Tibial nerve (tissue), 3 donors: Measurements from ENCODE around the gene PCDH9.

Experiments used
- POLR2A ChIP-seq, 2 donors: fragments of 450-650 bp; IDR thresholded peaks; one replicate each; pipeline ENCODE4 v1.6.1; 2017; ENCODE audit warnings: antibody characterized with exemption in 2 of 2, mild to moderate bottlenecking in 2 of 2, moderate library complexity in 2 of 2
- TF ChIP-seq, protein P1 (sequence below), 5 experiments: fragments of 200-600 bp in 3 of 5; fragments of 450-650 bp in 2 of 5; sonication (generic) in 3 of 5; IDR thresholded peaks; one replicate each; pipeline ENCODE4 v1.5.1; 2016 to 2019; ENCODE audit warnings: antibody characterized with exemption in 5 of 5, mild to moderate bottlenecking in 3 of 5, moderate library complexity in 2 of 5

DNA sequence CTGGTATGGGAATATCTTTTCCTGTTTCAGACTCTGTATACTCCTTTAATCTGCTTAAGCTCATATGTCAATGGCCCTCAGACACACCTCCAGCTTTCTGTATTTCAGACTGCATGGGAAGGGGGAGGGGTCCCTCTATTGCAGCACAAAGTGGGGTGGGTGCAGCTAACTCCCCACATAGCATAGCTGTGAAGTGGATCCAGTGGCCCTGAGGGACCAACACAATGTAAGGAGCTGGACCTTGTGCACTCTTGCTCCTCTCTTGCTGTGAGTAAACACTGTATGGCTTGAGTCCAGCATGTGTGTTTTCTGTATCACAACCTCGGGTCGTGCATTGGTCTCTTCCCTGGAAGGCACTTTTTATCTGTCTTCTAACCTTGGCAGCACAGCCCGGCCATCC lies 669.9 kb downstream of the PCDH9 start:
- TF ChIP-seq, protein P1, sequence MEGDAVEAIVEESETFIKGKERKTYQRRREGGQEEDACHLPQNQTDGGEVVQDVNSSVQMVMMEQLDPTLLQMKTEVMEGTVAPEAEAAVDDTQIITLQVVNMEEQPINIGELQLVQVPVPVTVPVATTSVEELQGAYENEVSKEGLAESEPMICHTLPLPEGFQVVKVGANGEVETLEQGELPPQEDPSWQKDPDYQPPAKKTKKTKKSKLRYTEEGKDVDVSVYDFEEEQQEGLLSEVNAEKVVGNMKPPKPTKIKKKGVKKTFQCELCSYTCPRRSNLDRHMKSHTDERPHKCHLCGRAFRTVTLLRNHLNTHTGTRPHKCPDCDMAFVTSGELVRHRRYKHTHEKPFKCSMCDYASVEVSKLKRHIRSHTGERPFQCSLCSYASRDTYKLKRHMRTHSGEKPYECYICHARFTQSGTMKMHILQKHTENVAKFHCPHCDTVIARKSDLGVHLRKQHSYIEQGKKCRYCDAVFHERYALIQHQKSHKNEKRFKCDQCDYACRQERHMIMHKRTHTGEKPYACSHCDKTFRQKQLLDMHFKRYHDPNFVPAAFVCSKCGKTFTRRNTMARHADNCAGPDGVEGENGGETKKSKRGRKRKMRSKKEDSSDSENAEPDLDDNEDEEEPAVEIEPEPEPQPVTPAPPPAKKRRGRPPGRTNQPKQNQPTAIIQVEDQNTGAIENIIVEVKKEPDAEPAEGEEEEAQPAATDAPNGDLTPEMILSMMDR (IDR thresholded peaks at IDR 0.05), result no peak
- no peak for TF ChIP-seq POLR2A (IDR thresholded peaks at IDR 0.05)
